Activated CD4-positive, CD25-positive, alpha-beta regulatory T cell (primary cell): Measurements from ENCODE around the gene NCK1.
"Not testable (repeated sequence)": the region's sequence is repeated elsewhere in the genome, so short reads cannot be mapped to it uniquely, and the experiment has no call there.

Experiments used
- DNase-seq, 4 experiments: peaks; one replicate each; lab custom pipeline; 2025; lab: John Stamatoyannopoulos, UW

NCK1 gene

GRCh38 chr3:136949146-136949545 lies 87.1 kb downstream of the NCK1 start:
- no peak for DNase-seq

- DNase-seq = no peak
Measured at GRCh38 chr3:136949708-136950107, 87.7 kb downstream of the NCK1 start.

- no peak for DNase-seq
Measured at GRCh38 chr3:136950623-136951022, 88.6 kb downstream of the NCK1 start.

GRCh38 chr3:136952292-136952691 lies 90.3 kb downstream of the NCK1 start:
- DNase-seq = no peak

GRCh38 chr3:136954251-136954650 lies 92.2 kb downstream of the NCK1 start:
- DNase-seq = no peak

- DNase-seq = no peak
Measured at GRCh38 chr3:136954980-136955780, 93.2 kb downstream of the NCK1 start.

GRCh38 chr3:136955813-136956212 lies 93.8 kb downstream of the NCK1 start:
- no peak for DNase-seq

GRCh38 chr3:136956971-136957370 lies 95.0 kb downstream of the NCK1 start:
- DNase-seq = no peak

GRCh38 chr3:136957751-136958288 lies 95.8 kb downstream of the NCK1 start, which contains the start of gene IL20RB:
Gene IL20RB, plus strand, starts transcription at chr3:136957983. Its CDS starts 131 bp downstream, at chr3:136958114.
- DNase-seq = no peak

- DNase-seq = no peak
Measured at GRCh38 chr3:136958939-136959338, 96.9 kb downstream of the NCK1 start.

GRCh38 chr3:136959599-136959998 lies 97.6 kb downstream of the NCK1 start:
- DNase-seq = no peak

- DNase-seq = no peak
Measured at GRCh38 chr3:136960838-136961836, 99.1 kb downstream of the NCK1 start.

- DNase-seq = no peak
Measured at GRCh38 chr3:136962927-136963326, 100.9 kb downstream of the NCK1 start.

GRCh38 chr3:136969539-136969938 lies 107.5 kb downstream of the NCK1 start:
- not testable (repeated sequence) for DNase-seq

- DNase-seq = no peak
Measured at GRCh38 chr3:136973352-136973751, 111.3 kb downstream of the NCK1 start.

GRCh38 chr3:136974670-136975069 lies 112.7 kb downstream of the NCK1 start:
- DNase-seq = no peak

GRCh38 chr3:136979204-136979603 lies 117.2 kb downstream of the NCK1 start:
- DNase-seq = no peak

- DNase-seq = no peak
Measured at GRCh38 chr3:136979684-136980083, 117.7 kb downstream of the NCK1 start.

GRCh38 chr3:136982033-136982432 lies 120.0 kb downstream of the NCK1 start:
- no peak for DNase-seq

- DNase-seq = no peak
Measured at GRCh38 chr3:136982520-136983138, 120.6 kb downstream of the NCK1 start.

- DNase-seq = no peak
Measured at GRCh38 chr3:136984837-136985236, 122.8 kb downstream of the NCK1 start.

GRCh38 chr3:136987398-136987980 lies 125.5 kb downstream of the NCK1 start:
- not testable (repeated sequence) for DNase-seq
